ENCODE results near the gene TMEM88.
A peak's percentile ranks its signal among the peaks of the same experiment; 100 is the strongest.

TMEM88 gene

GRCh38 chr17:7844292-7845154, 10.3 kb upstream of the TMEM88 start:
- peak; percentile 91 for DNase-seq (ENCODE audit: insufficient read length, low spot score)
- peak; percentile 35; the same call in 1 of the 2 replicates for TF ChIP-seq POLR2A (IDR thresholded peaks at IDR 0.05; ENCODE audit: low read depth, low read length)
- peak; percentile 69 for FAIRE-seq

GRCh38 chr17:7845359-7846062, 9.4 kb upstream of the TMEM88 start:
- FAIRE-seq (no peak), DNase-seq (ENCODE audit: insufficient read length, low spot score) (no peak)
- no peak for TF ChIP-seq POLR2A (IDR thresholded peaks at IDR 0.05; ENCODE audit: low read depth, low read length)

GRCh38 chr17:7846063-7846735, 8.7 kb upstream of the TMEM88 start:
- FAIRE-seq = no peak

GRCh38 chr17:7846765-7847661, 7.9 kb upstream of the TMEM88 start:
- FAIRE-seq = no peak
- no peak for DNase-seq (ENCODE audit: insufficient read length, low spot score)
- TF ChIP-seq POLR2A (IDR thresholded peaks at IDR 0.05; ENCODE audit: low read depth, low read length) = no peak

More at GRCh38 chr17:7846063-7846735, 8.7 kb upstream of the TMEM88 start:
- DNase-seq (ENCODE audit: insufficient read length, low spot score) = no peak
- TF ChIP-seq POLR2A (IDR thresholded peaks at IDR 0.05; ENCODE audit: low read depth, low read length) = no peak

- no peak for TF ChIP-seq POLR2A (IDR thresholded peaks at IDR 0.05; ENCODE audit: low read depth, low read length)
- no peak for DNase-seq (ENCODE audit: insufficient read length, low spot score)
- FAIRE-seq = no peak
Measured at GRCh38 chr17:7848131-7848579, 6.7 kb upstream of the TMEM88 start.

- DNase-seq (ENCODE audit: insufficient read length, low spot score) (no peak), FAIRE-seq (no peak)
- no peak for TF ChIP-seq POLR2A (IDR thresholded peaks at IDR 0.05; ENCODE audit: low read depth, low read length)
Measured at GRCh38 chr17:7848739-7849129, 6.1 kb upstream of the TMEM88 start.

- DNase-seq (ENCODE audit: insufficient read length, low spot score) (no peak), FAIRE-seq (no peak)
- no peak for TF ChIP-seq POLR2A (IDR thresholded peaks at IDR 0.05; ENCODE audit: low read depth, low read length)
Measured at GRCh38 chr17:7849130-7849750, 5.6 kb upstream of the TMEM88 start.

GRCh38 chr17:7849751-7850504, 4.9 kb upstream of the TMEM88 start:
- TF ChIP-seq POLR2A (IDR thresholded peaks at IDR 0.05; ENCODE audit: low read depth, low read length) = no peak
- FAIRE-seq (no peak), DNase-seq (ENCODE audit: insufficient read length, low spot score) (no peak)

- no peak for FAIRE-seq
- TF ChIP-seq POLR2A (IDR thresholded peaks at IDR 0.05; ENCODE audit: low read depth, low read length) = no peak
Measured at GRCh38 chr17:7850701-7851437, 4.0 kb upstream of the TMEM88 start.

GRCh38 chr17:7851438-7852261, 3.2 kb upstream of the TMEM88 start:
- no peak for FAIRE-seq
- no peak for TF ChIP-seq POLR2A (IDR thresholded peaks at IDR 0.05; ENCODE audit: low read depth, low read length)

More at GRCh38 chr17:7850701-7851437, 4.0 kb upstream of the TMEM88 start:
- no peak for DNase-seq (ENCODE audit: insufficient read length, low spot score)

GRCh38 chr17:7852262-7852670, 2.6 kb upstream of the TMEM88 start:
- FAIRE-seq = no peak
- no peak for TF ChIP-seq POLR2A (IDR thresholded peaks at IDR 0.05; ENCODE audit: low read depth, low read length)

More at GRCh38 chr17:7851438-7852261, 3.2 kb upstream of the TMEM88 start:
- peak; percentile 36 for DNase-seq (ENCODE audit: insufficient read length, low spot score)

More at GRCh38 chr17:7852262-7852670, 2.6 kb upstream of the TMEM88 start:
- no peak for DNase-seq (ENCODE audit: insufficient read length, low spot score)

Measured in H54 (cell line).